ENCODE data around the gene KRTAP5-3.

DNA sequence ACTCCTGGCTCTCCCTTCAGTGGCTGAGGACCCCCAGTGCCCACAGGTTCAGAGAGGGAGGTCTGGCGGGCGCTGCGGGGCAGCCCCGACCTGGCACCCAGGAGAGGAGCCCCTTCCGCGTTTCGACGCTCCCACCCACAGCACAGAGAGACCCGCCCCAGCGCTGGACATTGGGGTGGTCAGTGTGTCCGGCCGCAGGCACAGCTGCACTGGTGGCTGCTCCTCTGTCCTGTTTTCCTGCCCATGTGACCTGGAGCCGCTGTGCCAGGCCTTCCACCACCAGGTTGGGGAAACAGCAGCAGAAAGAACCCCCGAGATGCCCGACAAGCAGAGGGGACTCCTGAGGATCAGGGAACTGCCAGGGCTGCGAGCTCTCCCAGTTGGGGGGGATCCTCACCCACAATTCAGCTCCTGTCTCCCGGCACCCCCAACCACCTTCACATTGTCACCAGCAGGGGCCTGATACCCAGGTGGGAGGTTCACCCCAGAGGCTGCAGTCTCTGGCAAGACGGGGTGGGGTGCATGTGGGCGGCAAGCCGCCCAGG lies 35.0 kb upstream of the KRTAP5-3 start:
- TF ChIP-seq CTCF (IDR thresholded peaks at IDR 0.05) = no peak
- no peak for TF ChIP-seq ZFX (IDR thresholded peaks at IDR 0.05; ENCODE audit: borderline replicate concordance)
